ENCODE results near the gene PAK1.

Gene PAK1

DNA sequence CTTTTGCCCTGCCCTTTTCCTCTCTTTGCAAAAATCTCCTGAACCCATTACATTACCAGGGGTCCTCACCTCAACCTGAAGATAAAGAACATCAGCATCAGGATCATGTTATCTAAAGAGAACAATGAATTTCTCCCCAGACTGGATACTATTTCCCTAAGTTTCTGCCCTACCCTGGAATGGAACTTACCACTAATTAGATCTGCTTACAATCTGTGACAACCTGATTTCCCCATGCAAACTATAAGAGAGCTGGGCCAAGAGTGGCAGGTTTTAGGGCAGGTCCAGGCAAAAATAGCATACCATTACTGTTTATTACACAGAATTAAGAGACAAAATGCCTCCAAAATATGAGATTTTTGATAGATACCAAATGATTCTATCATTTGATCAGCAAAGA lies 114.4 kb downstream of the PAK1 start:
- DNase-seq, result no peak

DNA sequence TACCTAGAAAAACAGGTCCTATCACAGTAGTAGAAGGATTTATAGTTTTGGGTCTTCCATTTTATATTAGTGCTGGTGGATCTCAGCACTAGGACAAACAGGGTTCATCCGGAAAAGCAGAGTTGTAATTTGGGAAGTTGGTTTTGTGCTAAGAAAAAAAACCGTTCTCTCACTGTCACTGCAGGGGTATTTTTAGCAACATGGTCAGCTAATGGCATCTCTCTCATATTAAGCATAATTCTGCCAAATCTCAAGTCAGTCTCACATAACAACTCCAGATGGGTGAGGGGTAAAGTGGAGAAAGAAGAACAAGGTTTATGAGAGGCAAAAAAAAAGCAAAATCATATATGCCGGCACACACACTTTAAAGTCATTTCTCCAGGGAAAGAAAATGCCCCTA lies 120.8 kb downstream of the PAK1 start:
- DNase-seq, result peak; percentile 13

DNA sequence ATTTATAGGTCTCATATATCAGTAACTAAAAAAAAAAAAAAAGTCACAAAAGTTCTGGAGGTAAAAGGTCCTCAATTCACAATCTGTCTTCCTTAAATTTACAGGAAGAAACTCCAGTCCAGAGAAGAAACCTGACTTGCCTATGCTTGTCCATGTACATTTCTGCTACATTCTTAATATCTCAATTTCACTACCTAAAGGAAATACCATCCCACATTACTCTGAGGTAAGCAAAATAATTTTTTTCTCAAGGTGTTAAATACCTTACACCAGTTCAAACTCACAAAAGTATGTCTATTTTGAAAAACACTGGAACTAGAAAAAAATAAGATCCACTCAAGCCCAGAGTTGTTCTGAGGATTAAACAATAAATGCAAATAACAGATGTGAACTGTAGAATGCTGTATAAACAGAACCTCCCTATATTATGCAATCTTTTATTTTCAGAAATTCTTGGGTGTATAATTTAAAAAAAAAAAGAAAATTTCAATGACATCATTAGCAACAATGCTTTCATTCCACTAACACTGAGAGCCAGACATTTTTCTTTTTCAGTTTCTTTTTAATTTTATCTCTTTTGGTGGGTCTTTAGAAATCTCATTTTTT lies 122.5 kb downstream of the PAK1 start:
- peak; percentile 59 for DNase-seq

DNA sequence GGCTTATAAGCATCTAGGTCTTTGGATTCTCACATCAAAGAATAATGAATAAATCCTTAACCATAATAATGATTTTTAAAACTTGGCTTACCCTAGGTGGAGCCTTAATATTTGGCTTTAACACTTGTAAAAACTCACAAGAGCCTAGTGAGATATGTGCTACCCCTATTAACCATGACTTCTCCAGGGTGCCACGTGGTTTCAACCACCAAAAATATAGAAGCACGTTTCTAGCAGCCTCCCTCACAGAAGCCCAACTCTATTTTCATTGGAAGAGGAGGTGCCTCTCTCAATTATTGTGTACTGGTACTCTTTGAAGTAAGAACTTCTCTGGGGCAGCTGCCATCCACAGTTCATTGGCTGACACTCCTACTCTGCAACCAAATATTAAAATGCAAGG lies 125.9 kb downstream of the PAK1 start:
- DNase-seq, result no peak

DNA sequence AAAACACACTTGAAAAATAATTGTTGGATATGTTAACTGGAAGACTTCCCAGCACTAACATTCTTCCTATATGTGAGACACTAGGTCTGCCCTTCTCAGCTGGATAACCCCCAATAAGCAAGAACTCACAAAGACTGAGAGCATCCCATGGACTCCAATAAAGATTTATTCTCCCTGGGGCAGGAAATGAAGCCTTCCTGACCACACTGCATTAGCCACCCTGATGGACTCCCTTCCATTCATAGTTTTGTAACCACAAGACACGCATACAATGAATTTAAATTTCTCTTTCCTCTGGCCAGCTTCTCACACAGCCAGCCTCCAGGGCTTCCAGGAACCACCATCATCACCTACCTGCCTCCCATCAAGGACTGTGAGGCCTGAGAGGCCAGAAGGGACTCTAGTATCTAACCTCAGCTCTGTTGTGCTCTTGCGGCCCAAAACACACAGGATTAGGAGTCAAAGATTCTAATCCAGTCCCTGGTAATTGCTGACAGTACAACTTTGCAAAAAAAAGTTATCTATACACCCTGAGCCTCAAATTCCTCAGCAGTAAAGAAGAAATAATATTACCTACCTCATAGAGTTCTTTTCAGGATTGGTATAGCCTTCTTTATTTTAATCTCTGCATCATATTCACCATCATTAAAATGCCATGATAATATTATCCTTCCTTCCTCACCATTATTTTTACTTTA lies 126.8 kb downstream of the PAK1 start:
- DNase-seq, result no peak

DNA sequence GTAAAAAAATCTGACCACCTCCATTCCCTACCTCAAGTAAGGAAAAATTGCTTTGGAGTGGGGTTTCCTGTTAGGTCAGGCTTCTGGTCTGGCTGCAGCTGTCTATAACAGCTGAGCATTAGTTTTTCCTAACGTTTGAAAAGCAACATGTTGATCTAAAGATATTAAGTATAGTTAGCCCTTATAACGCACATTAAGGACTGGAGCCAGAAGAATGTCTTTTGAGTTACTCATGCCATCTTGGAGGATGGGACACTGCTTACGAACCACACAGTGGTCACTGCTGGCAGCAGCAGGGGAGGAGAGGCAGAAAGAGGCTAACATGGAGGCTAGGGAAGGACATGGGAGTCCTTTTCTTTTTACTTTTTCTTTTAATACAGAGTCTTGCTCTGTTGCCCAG lies 128.3 kb downstream of the PAK1 start:
- DNase-seq, result no peak

DNA sequence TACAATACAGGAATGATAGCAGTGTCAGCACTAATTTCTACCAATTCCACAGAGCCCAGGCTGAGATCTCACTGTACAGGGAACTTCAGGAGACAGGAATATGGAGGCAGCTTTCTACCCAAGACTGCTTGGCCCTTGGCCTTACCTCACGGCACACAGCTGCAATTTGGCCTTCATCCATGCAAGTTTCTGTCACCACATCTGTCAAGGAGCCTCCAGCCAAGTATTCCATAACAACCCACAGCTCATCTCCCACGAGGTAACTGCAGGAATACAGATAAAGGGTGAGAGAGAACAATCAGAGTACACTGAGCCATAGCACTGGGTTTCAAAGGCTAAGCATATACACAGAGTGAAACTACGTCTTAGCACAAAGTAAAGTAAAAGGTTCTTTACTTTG lies 133.4 kb downstream of the PAK1 start:
- DNase-seq, result no peak

DNA sequence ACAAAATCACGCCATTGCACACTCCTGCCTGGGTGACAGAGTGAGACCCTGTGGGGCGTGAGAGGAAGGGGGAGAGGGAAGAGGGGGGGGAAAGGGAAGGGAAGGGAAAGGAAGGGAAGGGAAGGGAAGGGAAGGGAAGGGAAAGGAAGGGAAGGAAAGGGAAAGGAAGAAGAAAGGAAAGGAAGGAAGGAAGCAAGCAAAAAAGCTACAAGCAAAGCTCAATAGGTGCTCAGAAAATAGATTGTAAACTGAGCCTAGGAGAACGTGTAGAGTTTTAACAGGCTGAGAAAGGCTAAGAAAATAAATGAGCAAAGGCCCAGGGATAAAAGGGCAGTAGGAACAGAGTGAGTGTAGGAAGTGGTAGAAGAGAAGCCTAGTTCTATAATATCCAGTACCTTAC lies 141.6 kb downstream of the PAK1 start:
- no peak for DNase-seq

DNA sequence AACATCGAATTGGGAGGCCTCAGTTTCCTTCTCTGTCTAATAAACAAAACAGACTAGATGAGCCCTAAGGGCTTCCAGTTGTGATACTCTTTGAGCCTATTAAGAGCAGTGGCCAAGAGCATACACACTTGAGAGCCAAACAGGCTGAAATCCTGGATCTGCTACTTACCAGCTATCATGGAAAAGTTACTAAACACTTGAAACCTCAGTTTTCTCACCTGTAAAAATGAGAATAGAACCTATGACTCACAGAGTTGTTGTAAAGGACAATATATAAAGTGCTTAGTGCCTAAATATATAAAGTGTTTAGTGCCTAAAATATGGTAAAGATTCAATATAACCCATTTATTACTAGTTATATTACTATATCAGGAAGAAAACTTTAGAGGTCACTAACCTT lies 148.7 kb downstream of the PAK1 start:
- DNase-seq, result no peak

DNA sequence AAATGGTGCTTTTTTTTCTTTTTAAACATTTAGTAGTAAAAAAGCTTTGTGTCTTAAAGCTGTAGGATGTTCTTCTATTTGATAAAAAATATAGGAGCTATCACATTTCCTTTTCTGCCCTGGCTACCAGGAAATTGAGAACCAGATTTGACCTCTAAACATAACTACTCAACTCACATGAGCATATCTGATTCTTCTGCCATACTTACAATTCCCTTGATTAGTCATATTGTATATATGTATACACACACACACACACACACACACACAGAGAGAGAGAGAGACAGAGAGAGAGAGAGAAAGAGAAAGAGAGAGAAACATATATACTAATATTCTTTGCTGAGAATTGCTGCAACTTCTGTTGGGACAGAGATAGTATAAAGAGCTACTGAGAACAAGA lies 149.4 kb downstream of the PAK1 start:
- DNase-seq, result no peak

DNA sequence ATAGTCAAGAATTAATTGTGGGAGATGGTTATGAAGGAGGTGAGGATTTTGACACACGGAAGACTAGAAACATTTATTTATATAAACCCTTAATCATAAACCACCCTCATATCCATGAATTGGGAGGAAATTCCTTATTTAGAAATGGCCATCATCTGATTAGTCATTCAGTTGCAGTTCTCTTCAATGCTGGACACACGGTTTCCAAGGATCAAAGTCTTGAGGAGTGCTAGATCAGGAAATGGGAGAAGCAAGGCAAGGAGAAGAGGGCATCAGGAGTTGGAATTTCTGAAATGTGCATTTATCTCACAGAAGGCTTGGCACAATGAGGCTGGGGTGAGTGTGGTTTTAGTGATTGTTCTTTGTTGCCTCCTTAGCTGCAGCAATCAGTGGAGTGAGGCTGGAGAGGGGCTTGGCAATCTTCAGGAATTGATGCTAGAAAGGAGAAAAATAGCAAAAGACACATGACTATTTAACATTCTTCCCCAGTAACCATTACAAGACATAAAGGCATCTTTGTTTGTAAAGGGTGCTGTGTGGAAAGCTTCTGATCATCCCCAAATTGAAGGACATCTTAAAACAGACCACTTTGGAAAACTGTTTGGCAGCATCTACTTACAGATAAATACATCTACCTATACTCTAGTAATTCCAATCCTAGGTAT lies 150.8 kb downstream of the PAK1 start:
- no peak for DNase-seq

DNA sequence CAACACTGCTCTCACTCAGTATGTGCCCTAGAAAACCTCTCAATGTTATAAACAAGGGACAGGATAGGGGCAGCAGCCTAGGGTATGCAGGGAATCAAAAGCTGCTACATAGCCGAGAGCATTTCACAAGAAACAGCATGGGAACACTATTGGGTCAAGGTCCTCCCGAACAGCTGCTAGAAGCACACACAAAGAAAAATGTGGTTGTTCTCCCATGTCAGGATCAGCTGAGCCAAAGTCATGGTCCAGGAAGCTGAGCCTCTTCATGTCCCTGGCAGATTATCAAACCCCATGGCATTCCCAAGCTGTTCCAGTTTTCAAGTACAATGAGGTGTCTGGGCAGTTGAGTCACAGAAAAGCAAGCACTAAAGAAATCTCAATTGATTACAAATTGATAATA lies 151.4 kb downstream of the PAK1 start:
- DNase-seq, result no peak

DNA sequence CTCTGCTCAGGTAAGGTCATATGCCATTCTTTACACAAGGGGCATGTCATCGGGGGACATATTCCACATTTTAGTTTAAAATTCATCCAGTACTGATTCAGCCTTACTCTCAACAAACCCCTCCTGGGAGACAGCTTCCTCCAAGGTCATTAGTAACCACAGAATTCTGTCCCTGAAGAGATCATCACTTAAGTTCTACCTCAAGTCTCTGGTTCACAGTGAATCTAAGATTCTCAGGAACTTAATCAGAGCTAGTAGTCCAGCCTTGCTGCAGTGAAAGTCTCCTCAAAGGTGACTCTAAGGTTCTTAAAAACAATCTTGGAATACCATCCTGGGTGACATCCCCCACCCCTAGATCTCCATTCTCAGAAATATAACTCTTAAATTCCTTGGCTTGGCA lies 153.5 kb downstream of the PAK1 start:
- no peak for DNase-seq

DNA sequence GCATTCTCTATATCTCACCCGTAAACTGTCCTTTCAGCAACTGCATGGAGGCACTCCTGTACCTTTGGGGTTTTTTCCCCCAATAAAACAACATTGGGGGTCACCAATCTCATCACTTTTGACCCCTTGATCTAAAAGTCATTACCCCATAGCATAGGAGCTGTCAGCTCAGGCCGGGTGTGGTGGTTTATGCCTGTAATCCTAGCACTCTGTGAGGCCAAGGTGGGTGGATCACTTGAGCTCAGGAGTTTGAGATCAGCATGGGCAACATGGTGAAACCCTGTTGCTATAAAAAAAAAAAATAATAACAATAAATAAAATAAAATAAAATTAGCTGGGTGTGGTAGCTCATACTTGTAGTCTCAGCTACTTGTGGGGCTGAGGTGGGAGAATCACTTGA lies 155.3 kb downstream of the PAK1 start:
- no peak for DNase-seq

DNA sequence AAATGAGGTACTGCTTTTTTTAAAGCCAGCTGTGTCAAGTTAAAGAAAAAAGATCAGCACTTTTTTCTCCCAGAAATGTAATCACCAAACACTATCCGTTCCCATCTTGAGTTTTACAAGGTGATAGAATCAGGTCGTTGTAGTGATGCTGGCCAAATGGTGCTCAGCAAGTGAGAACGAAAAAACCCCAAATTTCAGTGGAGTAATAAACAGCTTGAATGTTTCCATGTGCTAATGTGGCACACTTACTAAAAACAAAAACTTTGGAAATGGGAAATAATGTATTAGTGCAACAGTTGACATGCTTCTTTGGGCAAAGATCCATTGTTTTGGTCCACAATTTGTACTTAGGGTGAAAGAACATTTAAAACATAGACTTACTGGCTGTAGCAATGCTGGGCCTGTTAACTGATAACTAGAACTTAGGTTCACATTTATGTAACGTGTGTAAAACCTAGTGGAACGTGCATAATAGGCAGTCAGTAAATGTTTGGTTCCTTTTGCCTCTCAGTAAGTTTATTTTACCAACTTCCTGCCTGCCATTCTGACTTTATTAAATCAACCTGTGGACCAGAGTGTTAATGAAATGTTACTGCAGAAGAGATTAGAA lies 157.1 kb downstream of the PAK1 start:
- no peak for DNase-seq

DNA sequence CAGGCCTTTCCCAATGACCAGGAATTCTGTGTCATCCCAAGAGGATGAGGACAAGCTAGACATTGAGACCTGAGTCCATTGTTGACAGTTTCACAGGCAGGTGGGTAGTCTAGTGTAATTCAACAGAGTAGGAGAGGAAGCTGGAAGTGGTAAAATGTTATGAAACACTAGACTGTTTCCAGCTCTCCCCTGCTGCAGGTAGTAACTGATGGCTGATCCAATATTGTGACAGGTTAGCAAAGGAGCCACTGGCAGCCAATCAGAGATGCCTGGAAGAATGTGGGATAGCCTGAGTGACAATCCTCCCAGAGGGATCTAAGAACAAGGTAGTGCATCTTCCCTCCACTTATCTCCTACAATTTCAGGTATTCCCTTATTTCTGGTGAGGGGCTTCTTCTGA lies 161.8 kb downstream of the PAK1 start:
- no peak for DNase-seq

DNA sequence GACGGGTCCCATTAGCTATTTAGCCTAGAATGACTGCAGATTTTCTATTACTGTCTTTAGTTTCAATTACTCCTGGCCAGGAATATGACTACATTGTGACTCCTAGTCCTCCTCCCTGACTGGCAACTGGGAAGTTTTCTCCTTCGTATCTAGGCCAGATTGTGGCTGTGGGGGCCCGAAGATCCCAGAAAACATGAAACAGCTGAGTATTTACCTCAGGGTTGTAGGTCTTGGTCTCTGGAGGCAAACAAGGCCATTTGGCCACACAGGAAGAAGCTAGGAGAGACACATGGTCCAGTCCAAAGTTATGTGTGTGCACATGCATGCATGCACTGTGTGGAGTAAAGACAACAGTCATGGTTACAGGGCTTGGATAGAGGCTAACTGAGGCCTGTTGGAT lies 162.2 kb downstream of the PAK1 start:
- no peak for DNase-seq

DNA sequence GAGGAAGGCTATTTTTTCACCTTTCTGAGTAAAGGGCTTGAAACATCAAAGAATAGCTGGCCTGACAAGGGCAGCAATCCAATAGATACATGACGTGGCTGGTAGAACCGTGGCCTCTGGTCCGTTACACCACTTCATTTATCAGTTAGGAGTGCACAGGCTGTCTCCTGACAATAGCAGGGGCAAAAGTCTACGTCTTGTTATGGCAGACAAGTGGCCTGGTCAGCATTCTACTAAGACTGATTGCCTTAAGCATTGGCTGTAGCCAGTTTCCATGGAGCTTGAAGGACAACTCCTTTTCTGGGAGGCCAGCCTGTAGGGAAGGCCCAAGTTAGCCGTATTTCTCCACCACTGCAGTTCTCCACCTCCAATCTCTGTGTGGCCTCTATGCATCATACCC lies 163.2 kb downstream of the PAK1 start:
- DNase-seq, result no peak

DNA sequence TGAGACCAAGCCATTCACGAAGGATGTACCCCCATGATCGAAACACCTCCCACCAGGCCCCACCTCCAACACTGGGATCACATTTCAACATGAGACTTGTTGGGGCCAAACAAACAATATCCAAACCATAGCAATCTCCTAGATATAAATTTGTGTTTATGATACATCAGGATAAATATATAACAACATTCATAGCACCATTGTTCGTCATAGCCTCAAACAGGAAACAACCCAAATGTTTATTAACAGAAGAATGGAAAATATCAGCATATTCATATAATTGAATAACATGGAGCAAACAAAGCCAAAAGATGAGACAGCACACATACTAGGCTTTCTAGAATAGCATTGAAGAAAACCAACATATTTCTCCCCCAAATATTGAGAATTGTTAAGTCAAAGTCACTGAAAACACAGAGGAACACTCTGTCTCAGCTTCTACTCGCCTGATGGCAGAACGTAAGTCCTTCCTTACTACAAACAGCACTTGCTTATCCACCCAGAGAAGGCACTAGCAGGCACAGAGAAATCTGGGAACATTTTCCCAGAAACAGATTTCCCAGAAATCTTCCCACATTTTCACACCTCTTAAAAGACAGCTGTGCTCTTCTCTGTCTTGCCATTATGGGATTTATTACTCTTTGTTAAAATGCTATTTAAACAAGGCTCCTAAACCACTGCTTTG lies 164.4 kb downstream of the PAK1 start:
- no peak for DNase-seq

DNA sequence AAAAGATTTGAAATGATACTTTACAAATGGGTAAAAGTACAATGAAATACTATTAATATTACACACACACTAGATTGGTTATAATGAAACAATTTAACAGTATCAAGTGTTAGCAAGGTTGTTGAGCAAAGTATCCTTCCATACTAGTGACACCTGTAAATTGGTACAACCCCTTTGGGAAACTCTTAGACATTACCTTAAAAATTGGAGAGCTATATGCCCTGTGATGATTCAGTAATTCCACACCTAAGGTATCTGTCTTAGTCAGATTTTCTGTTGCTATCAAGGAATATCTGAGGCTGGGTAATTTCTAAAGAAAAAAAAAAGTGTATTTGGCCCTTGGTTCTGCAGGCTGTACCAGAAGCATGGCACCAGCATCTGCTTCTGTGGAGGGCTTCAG lies 165.1 kb downstream of the PAK1 start:
- no peak for DNase-seq

DNA sequence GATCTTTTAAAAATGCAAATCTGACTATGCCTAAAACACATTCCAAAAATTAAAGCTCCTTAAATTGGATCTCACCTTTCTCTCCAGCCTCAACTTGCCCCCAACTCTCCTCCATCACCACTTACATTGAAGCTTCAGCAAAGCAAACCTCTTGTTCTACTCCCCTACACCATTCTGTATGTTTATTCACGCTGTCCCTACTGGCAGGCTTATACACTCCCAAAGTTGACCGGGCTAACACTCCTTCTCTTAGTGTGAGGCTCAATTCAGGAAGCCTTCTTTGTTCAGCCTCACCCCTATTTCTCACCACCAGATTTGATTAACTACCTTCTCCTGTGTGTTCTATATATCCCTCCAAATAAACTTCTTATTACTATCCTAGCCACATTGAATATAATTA lies 170.6 kb downstream of the PAK1 start:
- no peak for DNase-seq

DNA sequence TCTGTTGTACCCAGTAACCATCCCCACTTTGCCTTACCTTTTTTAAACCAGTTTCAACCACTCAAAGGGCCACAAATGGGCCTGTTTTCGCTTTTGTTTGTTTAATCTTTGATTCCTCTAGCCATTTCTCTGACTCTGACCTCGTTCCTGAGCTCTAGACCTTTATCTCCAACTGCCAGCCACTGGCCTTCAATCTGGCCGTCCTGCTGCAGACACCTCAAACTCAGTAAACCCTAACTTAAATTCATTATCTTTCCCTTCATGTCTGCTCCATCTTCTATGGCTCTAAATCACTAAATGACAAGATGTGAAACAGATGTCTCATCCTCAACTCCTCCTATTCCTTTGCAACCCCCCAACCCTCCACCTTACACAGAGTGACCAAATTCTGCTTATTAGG lies 171.1 kb downstream of the PAK1 start:
- no peak for DNase-seq

DNA sequence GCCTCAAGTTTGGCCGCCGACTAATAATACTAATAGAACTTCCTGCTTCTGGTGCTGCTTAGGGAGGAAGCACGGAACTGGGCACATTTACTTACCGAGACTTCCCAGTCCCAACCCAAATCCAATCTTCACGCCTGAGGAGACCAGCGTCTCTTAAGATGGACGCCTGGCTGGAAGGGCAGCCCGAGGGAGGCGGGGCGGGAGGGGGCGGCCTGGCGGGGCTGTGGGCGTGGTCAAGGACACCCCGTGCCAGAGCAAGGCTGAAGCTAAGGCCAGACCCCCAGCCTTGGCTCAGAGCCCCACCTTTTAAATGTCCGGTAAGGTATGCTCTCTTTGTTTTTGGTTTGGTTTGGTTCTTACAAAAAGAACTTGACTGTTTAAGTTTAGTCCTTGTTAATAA lies 172.4 kb downstream of the PAK1 start, which contains the start of gene GDPD4:
Gene GDPD4 (minus strand): TSS at position 177 of the 400 bp plus-strand sequence. CDS start 16,549 bp downstream, outside the sequence.
- DNase-seq, result no peak

DNA sequence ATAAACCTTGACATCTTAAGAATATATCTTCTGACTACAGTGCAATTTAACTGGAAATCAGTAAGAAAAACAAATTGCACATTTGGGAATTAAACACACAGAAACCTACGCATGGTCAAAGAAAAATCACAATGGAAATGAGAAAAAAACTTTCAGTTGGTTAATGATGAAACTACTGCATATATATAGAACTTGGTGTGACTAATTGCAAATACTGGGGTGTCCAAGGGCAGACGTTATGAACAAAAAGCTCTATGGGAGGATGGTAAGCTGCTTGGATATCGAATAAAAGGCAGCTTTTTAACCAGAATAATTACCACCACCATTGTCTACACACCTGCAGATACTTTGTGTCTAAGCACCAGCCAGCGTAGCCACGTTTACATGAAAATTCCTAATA lies 173.2 kb downstream of the PAK1 start:
- DNase-seq, result no peak
